ENCODE data around the gene EGFL7. TPM values are rescaled to one million over a fixed set of nuclear protein-coding genes. Genes with fewer than 3 reads are reported as not detected.

EGFL7 gene
- total and polyA plus RNA-seq, 3 donors from 2014 or later: 68.5 to 106 (median 101) TPM

GRCh38 chr9:136695955-136696354, 33.2 kb downstream of the EGFL7 start:
- WGBS, 2 donors: 87 to 91% methylated on average over 12 to 23 of the region's 23 CpGs

GRCh38 chr9:136696502-136696901, 33.8 kb downstream of the EGFL7 start:
- no peak for TF ChIP-seq POLR2A (IDR thresholded peaks at IDR 0.05)
- TF ChIP-seq CTCF (IDR thresholded peaks at IDR 0.05): no peak
- Histone ChIP-seq H3K4me3 (no peak overlapping the region), H3K27ac (no peak overlapping the region), H3K4me1 (no peaks in the 10 kb centered on the region), H3K27me3 (no peaks in the 10 kb centered on the region), H3K36me3 (ENCODE audit: low read depth, missing control alignments) (no peaks in the 10 kb centered on the region), H3K9me3 (no peaks in the 10 kb centered on the region)
- intact Hi-C loops (cut with DNase I; ENCODE audit: low total_unique reads): no loop called here
- WGBS, 2 donors: 74 to 80% methylated on average over 7 to 9 of the region's 9 CpGs
- DNase-seq: no peak

More at GRCh38 chr9:136695955-136696354, 33.2 kb downstream of the EGFL7 start:
- no peak overlapping the region for H3K27ac ChIP-seq
- no peak overlapping the region for H3K4me3 ChIP-seq
- intact Hi-C loops (cut with DNase I; ENCODE audit: low total_unique reads): no loop called here
- DNase-seq: no peak
- H3K36me3 ChIP-seq (ENCODE audit: low read depth, missing control alignments): no peaks in the 10 kb centered on the region
- H3K27me3 ChIP-seq: no peaks in the 10 kb centered on the region
- H3K4me1 ChIP-seq: no peaks in the 10 kb centered on the region
- H3K9me3 ChIP-seq: no peaks in the 10 kb centered on the region
- TF ChIP-seq CTCF (IDR thresholded peaks at IDR 0.05) (no peak), POLR2A (IDR thresholded peaks at IDR 0.05) (no peak)

- H3K4me3 ChIP-seq: no peak overlapping the region
- no peaks in the 10 kb centered on the region for H3K36me3 ChIP-seq (ENCODE audit: low read depth, missing control alignments)
- H3K27me3 ChIP-seq: no peaks in the 10 kb centered on the region
- no peak for DNase-seq
- H3K4me1 ChIP-seq: no peaks in the 10 kb centered on the region
- H3K9me3 ChIP-seq: no peaks in the 10 kb centered on the region
- no peak overlapping the region for H3K27ac ChIP-seq
- TF ChIP-seq POLR2A (IDR thresholded peaks at IDR 0.05) (no peak), CTCF (IDR thresholded peaks at IDR 0.05) (no peak)
- WGBS, 2 donors: 63 to 77% methylated on average over 7 to 23 of the region's 23 CpGs
- intact Hi-C loops (cut with DNase I; ENCODE audit: low total_unique reads): no loop called here
Measured at GRCh38 chr9:136697146-136697820, 34.6 kb downstream of the EGFL7 start.

GRCh38 chr9:136697821-136698526, 35.3 kb downstream of the EGFL7 start:
- 81 to 82% methylated on average over 20 of the region's 20 CpGs for WGBS, 2 donors
- Histone ChIP-seq H3K4me3 (no peak overlapping the region), H3K27me3 (no peaks in the 10 kb centered on the region), H3K36me3 (ENCODE audit: low read depth, missing control alignments) (no peaks in the 10 kb centered on the region), H3K4me1 (no peaks in the 10 kb centered on the region), H3K27ac (no peak overlapping the region), H3K9me3 (no peaks in the 10 kb centered on the region)
- intact Hi-C loops (cut with DNase I; ENCODE audit: low total_unique reads): no loop called here
- TF ChIP-seq POLR2A (IDR thresholded peaks at IDR 0.05) (no peak), CTCF (IDR thresholded peaks at IDR 0.05) (no peak)
- no peak for DNase-seq
